ENCODE measurements around the gene SETD1B.

SETD1B gene

GRCh38 chr12:121805171-121806008 lies 1.6 kb downstream of the SETD1B start:
- Histone ChIP-seq H3F3A (ENCODE audit: low read depth) (peaks cover 6% of the 10 kb centered on the region; the same call in 1 of the 2 replicates), H3K27me3 (ENCODE audit: insufficient read depth, low read length, poor library complexity, severe bottlenecking) (peaks cover 6% of the 10 kb centered on the region), H2AFZ (ENCODE audit: low read length) (no peak overlapping the region), H3K4me2 (ENCODE audit: low read depth, low read length, poor library complexity, severe bottlenecking) (peak overlapping the region; percentile 75), H3K79me2 (ENCODE audit: insufficient read depth, low read length) (peaks cover 85% of the 10 kb centered on the region), H3K36me3 (ENCODE audit: insufficient read depth, low read length) (peaks cover 14% of the 10 kb centered on the region; the same call in 1 of the 2 replicates), H3K4me3 (ENCODE audit: low read length, poor library complexity, severe bottlenecking) (peak overlapping the region; percentile 79), H3K9me2 (replicated peaks; ENCODE audit: low read depth, low read length) (no peaks in the 10 kb centered on the region), H3K9me3 (ENCODE audit: insufficient read depth, low read depth, low read length) (no peaks in the 10 kb centered on the region), H3K4me1 (ENCODE audit: insufficient read depth, low read length, poor library complexity, severe bottlenecking) (peaks cover 25% of the 10 kb centered on the region), H3K9ac (ENCODE audit: low read depth, low read length, poor library complexity, severe bottlenecking) (peak overlapping the region; percentile 79), H4K20me1 (ENCODE audit: insufficient read depth, low read length, poor library complexity, severe bottlenecking) (peaks cover 29% of the 10 kb centered on the region)
- no peak for TF ChIP-seq CTCF (conservative IDR thresholded peaks at IDR 0.05; ENCODE audit: low read length)
- TF ChIP-seq EZH2phosphoT487 (IDR thresholded peaks at IDR 0.05; ENCODE audit: borderline replicate concordance): no peak

GRCh38 chr12:121806009-121806545 lies 2.3 kb downstream of the SETD1B start:
- peaks cover 34% of the 10 kb centered on the region for H4K20me1 ChIP-seq (ENCODE audit: insufficient read depth, low read length, poor library complexity, severe bottlenecking)
- peak overlapping the region; percentile 79 for H3K4me3 ChIP-seq (ENCODE audit: low read length, poor library complexity, severe bottlenecking)
- peak overlapping the region; percentile 79 for H3K9ac ChIP-seq (ENCODE audit: low read depth, low read length, poor library complexity, severe bottlenecking)
- H3K4me1 ChIP-seq (ENCODE audit: insufficient read depth, low read length, poor library complexity, severe bottlenecking): peaks cover 31% of the 10 kb centered on the region
- no peak overlapping the region for H2AFZ ChIP-seq (ENCODE audit: low read length)
- peak overlapping the region; percentile 75 for H3K4me2 ChIP-seq (ENCODE audit: low read depth, low read length, poor library complexity, severe bottlenecking)
- H3F3A ChIP-seq (ENCODE audit: low read depth): peaks cover 6% of the 10 kb centered on the region; the same call in 1 of the 2 replicates
- H3K27me3 ChIP-seq (ENCODE audit: insufficient read depth, low read length, poor library complexity, severe bottlenecking): peaks cover 2% of the 10 kb centered on the region
- peaks cover 85% of the 10 kb centered on the region for H3K79me2 ChIP-seq (ENCODE audit: insufficient read depth, low read length)
- H3K9me3 ChIP-seq (ENCODE audit: insufficient read depth, low read depth, low read length): no peaks in the 10 kb centered on the region
- peaks cover 17% of the 10 kb centered on the region; the same call in 1 of the 2 replicates for H3K36me3 ChIP-seq (ENCODE audit: insufficient read depth, low read length)
- H3K9me2 ChIP-seq (replicated peaks; ENCODE audit: low read depth, low read length): no peaks in the 10 kb centered on the region
- TF ChIP-seq CTCF (conservative IDR thresholded peaks at IDR 0.05; ENCODE audit: low read length): no peak
- TF ChIP-seq EZH2phosphoT487 (IDR thresholded peaks at IDR 0.05; ENCODE audit: borderline replicate concordance): no peak

- H3K27me3 ChIP-seq (ENCODE audit: insufficient read depth, low read length, poor library complexity, severe bottlenecking): no peaks in the 10 kb centered on the region
- H3K4me3 ChIP-seq (ENCODE audit: low read length, poor library complexity, severe bottlenecking): peak overlapping the region; percentile 79
- no peak overlapping the region for H2AFZ ChIP-seq (ENCODE audit: low read length)
- peaks cover 6% of the 10 kb centered on the region; the same call in 1 of the 2 replicates for H3F3A ChIP-seq (ENCODE audit: low read depth)
- H3K9ac ChIP-seq (ENCODE audit: low read depth, low read length, poor library complexity, severe bottlenecking): peak overlapping the region; percentile 79
- no peak for TF ChIP-seq EZH2phosphoT487 (IDR thresholded peaks at IDR 0.05; ENCODE audit: borderline replicate concordance)
- no peak for TF ChIP-seq CTCF (conservative IDR thresholded peaks at IDR 0.05; ENCODE audit: low read length)
- peaks cover 17% of the 10 kb centered on the region; the same call in 1 of the 2 replicates for H3K36me3 ChIP-seq (ENCODE audit: insufficient read depth, low read length)
- peaks cover 85% of the 10 kb centered on the region for H3K79me2 ChIP-seq (ENCODE audit: insufficient read depth, low read length)
- no peaks in the 10 kb centered on the region for H3K9me2 ChIP-seq (replicated peaks; ENCODE audit: low read depth, low read length)
- peaks cover 38% of the 10 kb centered on the region for H3K4me1 ChIP-seq (ENCODE audit: insufficient read depth, low read length, poor library complexity, severe bottlenecking)
- H3K9me3 ChIP-seq (ENCODE audit: insufficient read depth, low read depth, low read length): no peaks in the 10 kb centered on the region
- H4K20me1 ChIP-seq (ENCODE audit: insufficient read depth, low read length, poor library complexity, severe bottlenecking): peaks cover 41% of the 10 kb centered on the region
- peak overlapping the region; percentile 75 for H3K4me2 ChIP-seq (ENCODE audit: low read depth, low read length, poor library complexity, severe bottlenecking)
These were observed 3.0 kb downstream of the SETD1B start for GRCh38 chr12:121806546-121807423.
